Astrocyte of the spinal cord (primary cell): ENCODE data around the gene AK9.
"Not testable (repeated sequence)": the region's sequence is repeated elsewhere in the genome, so short reads cannot be mapped to it uniquely, and the experiment has no call there.

ENCODE experiments used
- DNase-seq: peaks from one replicate; pipeline ENCODE4 v3.0.0; 2011; ENCODE audit warnings: low read depth, low spot score
- H3K4me3 ChIP-seq: 2 replicates; pipeline ENCODE4 v1.5.1; 2011; ENCODE audit warnings: low read depth, mild to moderate bottlenecking, low read length, moderate library complexity
- in situ Hi-C: cut with HindIII; loops from 2 replicates; pipeline ENCODE4 v1.10.0; 2017; ENCODE audit warnings: low sequenced_read_pairs
- TF ChIP-seq, protein P1 (sequence below): IDR thresholded peaks from 2 replicates; pipeline ENCODE4 v1.5.1; 2012; ENCODE audit warnings: low read depth, mild to moderate bottlenecking, low read length, inconsistent platforms

The AK9 gene

GRCh38 chr6:109686566-109687265 is 4.3 kb downstream of the AK9 start:
- H3K4me3 ChIP-seq, result no peak overlapping the region
- DNase-seq, result no peak
- in situ Hi-C loops, result no loop called here
- TF ChIP-seq, protein P1, sequence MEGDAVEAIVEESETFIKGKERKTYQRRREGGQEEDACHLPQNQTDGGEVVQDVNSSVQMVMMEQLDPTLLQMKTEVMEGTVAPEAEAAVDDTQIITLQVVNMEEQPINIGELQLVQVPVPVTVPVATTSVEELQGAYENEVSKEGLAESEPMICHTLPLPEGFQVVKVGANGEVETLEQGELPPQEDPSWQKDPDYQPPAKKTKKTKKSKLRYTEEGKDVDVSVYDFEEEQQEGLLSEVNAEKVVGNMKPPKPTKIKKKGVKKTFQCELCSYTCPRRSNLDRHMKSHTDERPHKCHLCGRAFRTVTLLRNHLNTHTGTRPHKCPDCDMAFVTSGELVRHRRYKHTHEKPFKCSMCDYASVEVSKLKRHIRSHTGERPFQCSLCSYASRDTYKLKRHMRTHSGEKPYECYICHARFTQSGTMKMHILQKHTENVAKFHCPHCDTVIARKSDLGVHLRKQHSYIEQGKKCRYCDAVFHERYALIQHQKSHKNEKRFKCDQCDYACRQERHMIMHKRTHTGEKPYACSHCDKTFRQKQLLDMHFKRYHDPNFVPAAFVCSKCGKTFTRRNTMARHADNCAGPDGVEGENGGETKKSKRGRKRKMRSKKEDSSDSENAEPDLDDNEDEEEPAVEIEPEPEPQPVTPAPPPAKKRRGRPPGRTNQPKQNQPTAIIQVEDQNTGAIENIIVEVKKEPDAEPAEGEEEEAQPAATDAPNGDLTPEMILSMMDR, result no peak

GRCh38 chr6:109678661-109679505 is 12.1 kb downstream of the AK9 start:
- DNase-seq, in situ Hi-C loops: not testable (repeated sequence)

GRCh38 chr6:109678240-109678639 is 12.8 kb downstream of the AK9 start:
- DNase-seq, result no peak
- in situ Hi-C loops, result no loop called here

More at GRCh38 chr6:109678661-109679505, 12.1 kb downstream of the AK9 start:
- H3K4me3 ChIP-seq, result not testable (repeated sequence)

DNA sequence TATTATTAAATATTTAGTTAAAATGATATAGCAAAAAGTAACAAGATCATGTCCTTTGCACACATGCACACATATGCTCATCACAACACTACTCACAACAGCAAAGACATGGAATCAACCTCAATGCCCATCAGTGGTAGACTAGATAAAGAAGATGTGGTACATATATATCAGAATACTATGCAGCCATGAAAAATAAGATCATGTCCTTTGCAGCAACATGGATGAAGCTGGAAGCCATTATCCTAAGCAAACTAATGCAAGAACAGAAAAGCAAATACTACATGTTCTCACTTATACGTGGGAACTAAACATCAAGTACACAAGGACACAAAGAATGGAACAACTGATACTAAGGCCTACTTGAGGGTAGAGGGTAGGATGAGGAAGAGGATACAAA is 14.3 kb downstream of the AK9 start:
- TF ChIP-seq, protein P1, result no peak
- no peak for DNase-seq
- no peak overlapping the region for H3K4me3 ChIP-seq
- in situ Hi-C loops, result no loop called here

More at GRCh38 chr6:109678240-109678639, 12.8 kb downstream of the AK9 start:
- H3K4me3 ChIP-seq, result no peak overlapping the region
- TF ChIP-seq, protein P1, result no peak

DNA sequence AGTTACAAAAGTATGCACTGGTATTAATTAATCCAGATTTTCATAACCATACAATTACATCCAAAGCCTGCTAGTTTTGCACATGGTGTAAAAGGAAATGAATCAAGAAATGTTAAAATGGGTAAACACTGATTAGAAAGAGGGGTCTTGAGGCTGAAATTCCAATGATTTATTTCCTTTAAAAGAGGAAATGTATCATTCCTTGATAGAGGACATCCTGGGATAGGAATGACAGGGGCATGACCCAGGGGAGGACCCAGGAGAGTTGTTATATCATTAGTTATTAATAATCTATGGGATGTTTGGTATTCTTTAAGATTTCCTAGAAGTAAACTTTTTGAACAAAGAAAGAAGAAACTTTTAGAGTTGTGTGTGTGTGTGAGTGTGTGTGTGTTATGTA is 18.2 kb downstream of the AK9 start:
- TF ChIP-seq, protein P1, result no peak
- H3K4me3 ChIP-seq, result no peak overlapping the region
- DNase-seq, result no peak
- in situ Hi-C loops, result no loop called here

GRCh38 chr6:109672175-109672574 is 18.8 kb downstream of the AK9 start:
- in situ Hi-C loops, result no loop called here
- TF ChIP-seq, protein P1, result no peak
- H3K4me3 ChIP-seq, result no peak overlapping the region
- DNase-seq, result no peak

DNA sequence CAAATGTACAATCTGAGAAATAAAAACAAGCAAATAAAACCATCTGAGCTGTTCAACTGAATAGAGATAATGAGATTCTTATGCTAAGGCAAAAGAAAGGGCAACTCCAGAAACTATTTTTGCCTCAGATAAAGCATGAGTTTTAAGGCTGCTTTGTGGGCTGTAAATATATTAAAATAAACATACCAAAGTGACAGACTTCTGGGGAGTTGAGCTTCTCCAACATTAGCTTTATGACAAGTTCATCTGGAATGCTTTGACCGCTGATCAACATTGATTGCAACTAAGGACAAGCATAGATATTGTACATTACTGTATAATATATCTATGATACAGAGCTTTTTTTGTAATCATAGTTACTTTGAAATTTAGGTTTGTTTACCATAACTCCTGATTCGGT is 19.3 kb downstream of the AK9 start:
- DNase-seq, result peak; percentile 49
- TF ChIP-seq, protein P1, result no peak
- in situ Hi-C loops, result no loop called here
- no peak overlapping the region for H3K4me3 ChIP-seq
